ENCODE data around the gene PHF21B. TPM values are rescaled to one million over a fixed set of nuclear protein-coding genes. Genes with fewer than 3 reads are reported as not detected.

The PHF21B gene
- polyA plus RNA-seq, 1 donor (not counting 4 experiments of a cell fraction or from before 2014, with no cell fraction given): not detected

DNA sequence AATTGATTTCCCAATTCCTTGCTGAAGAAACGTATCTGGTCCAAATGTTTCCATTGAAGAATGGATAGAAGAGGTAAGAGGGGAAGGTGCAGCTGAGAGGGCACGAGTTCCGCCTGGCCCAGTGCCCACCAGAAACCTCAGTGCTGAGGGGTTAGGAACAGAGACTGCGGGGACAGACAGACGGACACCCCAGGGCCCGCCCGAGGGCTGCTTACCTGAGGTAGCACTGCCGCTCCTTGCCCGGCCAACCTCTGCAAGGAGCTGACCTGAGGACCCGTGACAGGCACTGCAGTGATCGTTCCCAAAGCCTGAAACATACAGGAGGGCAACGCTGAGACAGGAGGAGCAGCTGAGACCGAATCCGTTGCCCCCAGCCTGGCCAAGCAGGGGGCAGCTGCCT, 89.6 kb downstream of the PHF21B start:
- Histone ChIP-seq H3K27ac (ENCODE audit: control insufficient read depth, insufficient read depth, low read length) (no peak overlapping the region), H2AFZ (ENCODE audit: control insufficient read depth, low read length) (no peak overlapping the region), H4K20me1 (ENCODE audit: control insufficient read depth, extremely low read depth, insufficient read depth, low read length) (no peaks in the 10 kb centered on the region), H3K36me3 (ENCODE audit: control insufficient read depth in 2 of 2, extremely low read depth in 1 of 2, insufficient read depth in 2 of 2, low read length in 2 of 2) (no peaks in the 10 kb centered on the region), H3K9me1 (ENCODE audit: control insufficient read depth, extremely low read depth, insufficient read depth, low read length) (no peaks in the 10 kb centered on the region), H3K27me3 (ENCODE audit: control insufficient read depth, extremely low read depth, insufficient read depth, low read length) (no peaks in the 10 kb centered on the region), H3K79me2 (ENCODE audit: control insufficient read depth, insufficient read depth, low read length) (no peaks in the 10 kb centered on the region), H3K9ac (ENCODE audit: control insufficient read depth, extremely low read depth, insufficient read depth, low read length) (no peak overlapping the region), H3K4me1 (ENCODE audit: control insufficient read depth, extremely low read depth, insufficient read depth, low read length) (no peaks in the 10 kb centered on the region), H3K9me3 (ENCODE audit: control insufficient read depth, low read depth, low read length) (no peaks in the 10 kb centered on the region), H3K4me3 (ENCODE audit: control insufficient read depth in 2 of 3, extremely low read depth in 1 of 3, insufficient read depth in 2 of 3, low read depth in 1 of 3, low read length in 3 of 3) (no peak overlapping the region), H3K4me2 (ENCODE audit: control insufficient read depth, extremely low read depth, insufficient read depth, low read depth, low read length) (no peak overlapping the region)
- TF ChIP-seq, protein P1, sequence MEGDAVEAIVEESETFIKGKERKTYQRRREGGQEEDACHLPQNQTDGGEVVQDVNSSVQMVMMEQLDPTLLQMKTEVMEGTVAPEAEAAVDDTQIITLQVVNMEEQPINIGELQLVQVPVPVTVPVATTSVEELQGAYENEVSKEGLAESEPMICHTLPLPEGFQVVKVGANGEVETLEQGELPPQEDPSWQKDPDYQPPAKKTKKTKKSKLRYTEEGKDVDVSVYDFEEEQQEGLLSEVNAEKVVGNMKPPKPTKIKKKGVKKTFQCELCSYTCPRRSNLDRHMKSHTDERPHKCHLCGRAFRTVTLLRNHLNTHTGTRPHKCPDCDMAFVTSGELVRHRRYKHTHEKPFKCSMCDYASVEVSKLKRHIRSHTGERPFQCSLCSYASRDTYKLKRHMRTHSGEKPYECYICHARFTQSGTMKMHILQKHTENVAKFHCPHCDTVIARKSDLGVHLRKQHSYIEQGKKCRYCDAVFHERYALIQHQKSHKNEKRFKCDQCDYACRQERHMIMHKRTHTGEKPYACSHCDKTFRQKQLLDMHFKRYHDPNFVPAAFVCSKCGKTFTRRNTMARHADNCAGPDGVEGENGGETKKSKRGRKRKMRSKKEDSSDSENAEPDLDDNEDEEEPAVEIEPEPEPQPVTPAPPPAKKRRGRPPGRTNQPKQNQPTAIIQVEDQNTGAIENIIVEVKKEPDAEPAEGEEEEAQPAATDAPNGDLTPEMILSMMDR (optimal IDR thresholded peaks at IDR 0.05 in 1 of 3, IDR thresholded peaks at IDR 0.05 in 1 of 3, conservative IDR thresholded peaks at IDR 0.05 in 1 of 3; ENCODE audit: extremely low read depth in 1 of 3, insufficient read depth in 2 of 3, low read length in 3 of 3): no peak
- no peak for TF ChIP-seq EZH2 (IDR thresholded peaks at IDR 0.05; ENCODE audit: low read length)
- dilution Hi-C loops (cut with MboI; ENCODE audit: extremely low pct_ligation_motif_present, low sequenced_read_pairs): no loop called here
- no peak for DNase-seq (ENCODE audit: low read depth, low spot score)
- FAIRE-seq: no peak

DNA sequence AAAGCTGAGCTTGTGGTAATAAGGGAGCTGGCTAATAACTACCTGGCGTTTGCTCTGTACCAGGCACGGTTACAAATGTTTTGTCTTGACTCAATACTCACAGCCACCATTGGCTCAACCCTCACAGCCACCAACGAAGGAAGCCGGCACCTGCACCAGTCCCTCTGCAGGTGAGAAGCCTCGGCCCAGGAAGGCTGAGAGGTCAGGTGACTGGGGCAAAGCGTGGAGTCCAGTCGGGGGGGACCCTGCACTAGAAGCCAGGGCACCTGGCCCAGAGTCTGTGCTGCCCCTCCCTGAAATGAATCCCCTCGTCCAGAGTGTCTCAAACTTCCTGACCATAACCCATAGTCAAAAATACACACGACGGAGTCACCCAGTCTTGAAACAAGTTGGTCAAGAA, 90.1 kb downstream of the PHF21B start:
- no peak for TF ChIP-seq EZH2 (IDR thresholded peaks at IDR 0.05; ENCODE audit: low read length)
- TF ChIP-seq, protein P1 (optimal IDR thresholded peaks at IDR 0.05 in 1 of 3, IDR thresholded peaks at IDR 0.05 in 1 of 3, conservative IDR thresholded peaks at IDR 0.05 in 1 of 3; ENCODE audit: extremely low read depth in 1 of 3, insufficient read depth in 2 of 3, low read length in 3 of 3): no peak
- H2AFZ ChIP-seq (ENCODE audit: control insufficient read depth, low read length): no peak overlapping the region
- H3K4me1 ChIP-seq (ENCODE audit: control insufficient read depth, extremely low read depth, insufficient read depth, low read length): no peaks in the 10 kb centered on the region
- H3K27ac ChIP-seq (ENCODE audit: control insufficient read depth, insufficient read depth, low read length): no peak overlapping the region
- no peaks in the 10 kb centered on the region for H4K20me1 ChIP-seq (ENCODE audit: control insufficient read depth, extremely low read depth, insufficient read depth, low read length)
- H3K79me2 ChIP-seq (ENCODE audit: control insufficient read depth, insufficient read depth, low read length): no peaks in the 10 kb centered on the region
- dilution Hi-C loops (cut with MboI; ENCODE audit: extremely low pct_ligation_motif_present, low sequenced_read_pairs): no loop called here
- no peaks in the 10 kb centered on the region for H3K36me3 ChIP-seq (ENCODE audit: control insufficient read depth in 2 of 2, extremely low read depth in 1 of 2, insufficient read depth in 2 of 2, low read length in 2 of 2)
- no peak overlapping the region for H3K4me2 ChIP-seq (ENCODE audit: control insufficient read depth, extremely low read depth, insufficient read depth, low read depth, low read length)
- no peaks in the 10 kb centered on the region for H3K27me3 ChIP-seq (ENCODE audit: control insufficient read depth, extremely low read depth, insufficient read depth, low read length)
- H3K9ac ChIP-seq (ENCODE audit: control insufficient read depth, extremely low read depth, insufficient read depth, low read length): no peak overlapping the region
- H3K4me3 ChIP-seq (ENCODE audit: control insufficient read depth in 2 of 3, extremely low read depth in 1 of 3, insufficient read depth in 2 of 3, low read depth in 1 of 3, low read length in 3 of 3): no peak overlapping the region
- no peaks in the 10 kb centered on the region for H3K9me1 ChIP-seq (ENCODE audit: control insufficient read depth, extremely low read depth, insufficient read depth, low read length)
- DNase-seq (ENCODE audit: low read depth, low spot score): no peak
- FAIRE-seq: no peak
- no peaks in the 10 kb centered on the region for H3K9me3 ChIP-seq (ENCODE audit: control insufficient read depth, low read depth, low read length)

Measured in keratinocyte (primary cell).